HepG2 (cell line): Measurements from ENCODE around the gene ABCB9. TPM values are rescaled to one million over a fixed set of nuclear protein-coding genes. Genes with fewer than 3 reads are reported as not detected.

ENCODE experiments used
- AGO2 ChIP-seq: fragments of 200-400 bp; formaldehyde crosslinking; optimal IDR thresholded peaks from 2 replicates; pipeline ENCODE3; 2017; ENCODE audit warnings: mild to moderate bottlenecking, low read depth, low read length, moderate library complexity
- CEBPB ChIP-seq: IDR thresholded peaks from 2 replicates; pipeline ENCODE4 v1.6.1; 2011; ENCODE audit warnings: low read depth, low read length, improper control_type of control experiment, borderline replicate concordance
- DR1 ChIP-seq: sonication (generic); formaldehyde crosslinking; IDR thresholded peaks from 2 replicates; pipeline ENCODE4 v1.8.0; 2021; ENCODE audit warnings: mild to moderate bottlenecking, missing genetic modification reagents, inconsistent platforms
- ELF3 ChIP-seq: IDR thresholded peaks from 2 replicates; pipeline ENCODE4 v1.6.1; 2016; ENCODE audit warnings: missing genetic modification reagents, missing compliant biosample characterization
- ETV5 ChIP-seq: IDR thresholded peaks from 2 replicates; pipeline ENCODE4 v1.6.1; 2018; ENCODE audit warnings: missing biosample characterization, missing genetic modification reagents, inconsistent platforms, borderline replicate concordance
- HDAC1 ChIP-seq: sonication (generic); formaldehyde crosslinking; IDR thresholded peaks from 2 replicates; pipeline ENCODE4 v1.5.1; 2020; ENCODE audit warnings: mild to moderate bottlenecking, missing genetic modification reagents
- HNF4A ChIP-seq: sonication (generic); formaldehyde crosslinking; IDR thresholded peaks from 2 replicates; pipeline ENCODE4 v1.4.0; 2020; ENCODE audit warnings: missing genetic modification reagents
- HNRNPLL ChIP-seq: fragments of 200-400 bp; formaldehyde crosslinking; IDR thresholded peaks from 2 replicates; pipeline ENCODE4 v1.6.1; 2017; ENCODE audit warnings: mild to moderate bottlenecking, low read depth, low read length; ENCODE audit not compliant: poor library complexity, severe bottlenecking
- KLF6 ChIP-seq: IDR thresholded peaks from 2 replicates; pipeline ENCODE4 v1.8.0; 2016; ENCODE audit warnings: missing biosample characterization, missing genetic modification reagents
- MAZ ChIP-seq, 2 experiments: sonication (generic) in 1 of 2; formaldehyde crosslinking in 1 of 2; IDR thresholded peaks; 2 replicates each; pipeline versions ENCODE4 v1.5.0 to v1.6.1; 2012 to 2020; ENCODE audit warnings: low read depth in 2 of 2, mild to moderate bottlenecking in 2 of 2, borderline replicate concordance in 1 of 2, improper control_type of control experiment in 1 of 2, low read length in 1 of 2, missing genetic modification reagents in 1 of 2, moderate library complexity in 1 of 2
- MIER3 ChIP-seq: IDR thresholded peaks from 2 replicates; pipeline ENCODE4 v1.6.1; 2016; ENCODE audit warnings: missing compliant biosample characterization, borderline replicate concordance
- NCOA2 ChIP-seq: sonication (generic); formaldehyde crosslinking; IDR thresholded peaks from 2 replicates; pipeline ENCODE4 v1.8.0; 2022; ENCODE audit warnings: inconsistent platforms
- NFKB2 ChIP-seq: sonication (generic); formaldehyde crosslinking; IDR thresholded peaks from 2 replicates; pipeline ENCODE4 v1.4.0; 2020; ENCODE audit warnings: missing genetic modification reagents, borderline replicate concordance
- NR2C2 ChIP-seq: sonication (generic); formaldehyde crosslinking; IDR thresholded peaks from 2 replicates; pipeline ENCODE4 v1.4.0; 2020; ENCODE audit warnings: missing genetic modification reagents, mild to moderate bottlenecking, moderate library complexity, borderline replicate concordance
- RAD21 ChIP-seq: fragments of 450-650 bp; formaldehyde crosslinking; IDR thresholded peaks from 2 replicates; pipeline ENCODE4 v1.5.0; 2020; ENCODE audit warnings: mild to moderate bottlenecking
- RFXANK ChIP-seq: IDR thresholded peaks from 2 replicates; pipeline ENCODE4 v1.6.1; 2016
- RXRA ChIP-seq: sonication (generic); formaldehyde crosslinking; IDR thresholded peaks from 2 replicates; pipeline ENCODE4 v1.5.1; 2020; ENCODE audit warnings: missing genetic modification reagents
- SALL2 ChIP-seq: sonication (generic); formaldehyde crosslinking; IDR thresholded peaks from 2 replicates; pipeline ENCODE4 v1.8.1; 2023; ENCODE audit warnings: mild to moderate bottlenecking, missing genetic modification reagents, inconsistent platforms
- SAP130 ChIP-seq: IDR thresholded peaks from 2 replicates; pipeline ENCODE4 v1.6.1; 2016; ENCODE audit warnings: low read depth
- SPEN ChIP-seq: sonication (generic); formaldehyde crosslinking; IDR thresholded peaks from 2 replicates; pipeline ENCODE4 v1.5.1; 2020; ENCODE audit warnings: low read depth, mild to moderate bottlenecking, missing genetic modification reagents
- ZBTB21 ChIP-seq: sonication (generic); formaldehyde crosslinking; IDR thresholded peaks from 2 replicates; pipeline ENCODE4 v1.4.0; 2020; ENCODE audit warnings: missing genetic modification reagents
- ZKSCAN8 ChIP-seq: IDR thresholded peaks from 2 replicates; pipeline ENCODE4 v1.6.1; 2016; ENCODE audit warnings: borderline replicate concordance, missing genetic modification reagents, missing compliant biosample characterization
- ZNF205 ChIP-seq: IDR thresholded peaks from 2 replicates; pipeline ENCODE4 v1.6.1; 2018; ENCODE audit warnings: missing biosample characterization, missing genetic modification reagents
- ZNF317 ChIP-seq: sonication (generic); formaldehyde crosslinking; IDR thresholded peaks from 2 replicates; pipeline ENCODE4 v1.5.0; 2020; ENCODE audit warnings: mild to moderate bottlenecking, missing genetic modification reagents
- ZNF331 ChIP-seq: sonication (generic); formaldehyde crosslinking; IDR thresholded peaks from 2 replicates; pipeline ENCODE4 v1.4.0; 2020; ENCODE audit warnings: missing genetic modification reagents
- ZNF691 ChIP-seq: sonication (generic); formaldehyde crosslinking; IDR thresholded peaks from 2 replicates; pipeline ENCODE4 v1.4.0; 2020; ENCODE audit warnings: missing genetic modification reagents, low read depth, mild to moderate bottlenecking, borderline replicate concordance
- ZNF713 ChIP-seq: sonication (generic); formaldehyde crosslinking; IDR thresholded peaks from 2 replicates; pipeline ENCODE4 v1.4.0; 2020; ENCODE audit warnings: mild to moderate bottlenecking, missing genetic modification reagents
- ZNF792 ChIP-seq: IDR thresholded peaks from 2 replicates; pipeline ENCODE4 v1.6.1; 2016
- ZSCAN22 ChIP-seq: sonication (generic); formaldehyde crosslinking; IDR thresholded peaks from 2 replicates; pipeline ENCODE4 v1.4.0; 2020; ENCODE audit warnings: mild to moderate bottlenecking, missing genetic modification reagents
- polyA plus RNA-seq, 8 experiments: library from polyadenylated mRNA; depleted of rRNA in 3 of 8; stranded (reverse) in 7 of 8; unstranded in 1 of 8; fragments of >200 nt; fragmentation: Illumina TruSeq in 4 of 8; extraction: Trizol in 4 of 8; gene quantifications; 2 replicates each; pipeline versions ENCODE4 v1.2.1 to v1.2.3, GENCODE V29; 2011 to 2016; ENCODE audit warnings: low read depth in 4 of 8, missing spikeins in 1 of 8, mixed read lengths in 1 of 8; ENCODE audit not compliant: insufficient read depth in 1 of 8
- total RNA-seq, 5 experiments: library from RNA; depleted of rRNA; stranded (reverse); fragments of >200 nt; fragmentation: Illumina TruSeq; extraction: Trizol; gene quantifications; 2 replicates each; pipeline ENCODE4 v1.2.3, GENCODE V29; 2016; ENCODE audit warnings: low read depth in 1 of 5
- TF ChIP-seq, protein P1 (sequence below): sonication (generic); formaldehyde crosslinking; IDR thresholded peaks from 2 replicates; pipeline ENCODE4 v1.4.0; 2020; ENCODE audit warnings: missing genetic modification reagents
- TF ChIP-seq, protein P2 (sequence below): sonication (generic); formaldehyde crosslinking; IDR thresholded peaks from 2 replicates; pipeline ENCODE4 v1.4.0; 2020; ENCODE audit warnings: mild to moderate bottlenecking, missing genetic modification reagents

ABCB9 gene
- total and polyA plus RNA-seq, 2 of the 13 experiments (the other 11 are each of a cell fraction or from before 2014, with no cell fraction given), result 5.1 to 6.0 TPM

GRCh38 chr12:122974274-122974891 is 8.1 kb upstream of the ABCB9 start (continued):
- TF ChIP-seq HNRNPLL (no peak), ETV5 (CRISPR knock-in tag) (peak; percentile 60), SAP130 (CRISPR knock-in tag) (peak; percentile 88), RXRA (CRISPR knock-in tag) (peak; percentile 96), CEBPB (peak; percentile 62; the same call in 1 of the 2 replicates), ELF3 (CRISPR knock-in tag) (peak; percentile 15), ZNF205 (CRISPR knock-in tag) (0 out of 2 replicates have a peak, but pooled peaks have one; percentile 24), RFXANK (CRISPR knock-in tag) (no peak), SALL2 (CRISPR knock-in tag) (peak; percentile 76), NCOA2 (CRISPR knock-in tag) (peak; percentile 36), AGO2 (no peak), ZNF713 (CRISPR knock-in tag) (no peak), MAZ (IDR thresholded peaks at IDR 0.05; ENCODE audit: borderline replicate concordance, low read depth, low read length) (peak; percentile 80; the same call in 1 of the 2 replicates), MAZ (CRISPR knock-in tag; IDR thresholded peaks at IDR 0.05; ENCODE audit: low read depth) (no peak; the same call in 1 of the 2 replicates), KLF6 (CRISPR knock-in tag) (peak; percentile 60; the same call in 1 of the 2 replicates), ZNF792 (CRISPR knock-in tag) (peak; percentile 39; the same call in 1 of the 2 replicates), ZSCAN22 (CRISPR knock-in tag) (no peak), ZNF331 (CRISPR knock-in tag) (peak; percentile 49), NFKB2 (CRISPR knock-in tag) (peak; percentile 11; the same call in 1 of the 2 replicates), ZKSCAN8 (CRISPR knock-in tag) (0 out of 2 replicates have a peak, but pooled peaks have one; percentile 28), HNF4A (CRISPR knock-in tag) (peak; percentile 64), DR1 (peak; percentile 21), SPEN (CRISPR knock-in tag) (peak; percentile 73), NR2C2 (CRISPR knock-in tag) (peak; percentile 90), ZNF691 (0 out of 2 replicates have a peak, but pooled peaks have one; percentile 10), HDAC1 (CRISPR knock-in tag) (peak; percentile 69), RAD21 (no peak), ZBTB21 (CRISPR knock-in tag) (no peak), ZNF317 (0 out of 2 replicates have a peak, but pooled peaks have one; percentile 15), MIER3 (CRISPR knock-in tag) (peak; percentile 66; the same call in 1 of the 2 replicates)
- TF ChIP-seq, protein P1, sequence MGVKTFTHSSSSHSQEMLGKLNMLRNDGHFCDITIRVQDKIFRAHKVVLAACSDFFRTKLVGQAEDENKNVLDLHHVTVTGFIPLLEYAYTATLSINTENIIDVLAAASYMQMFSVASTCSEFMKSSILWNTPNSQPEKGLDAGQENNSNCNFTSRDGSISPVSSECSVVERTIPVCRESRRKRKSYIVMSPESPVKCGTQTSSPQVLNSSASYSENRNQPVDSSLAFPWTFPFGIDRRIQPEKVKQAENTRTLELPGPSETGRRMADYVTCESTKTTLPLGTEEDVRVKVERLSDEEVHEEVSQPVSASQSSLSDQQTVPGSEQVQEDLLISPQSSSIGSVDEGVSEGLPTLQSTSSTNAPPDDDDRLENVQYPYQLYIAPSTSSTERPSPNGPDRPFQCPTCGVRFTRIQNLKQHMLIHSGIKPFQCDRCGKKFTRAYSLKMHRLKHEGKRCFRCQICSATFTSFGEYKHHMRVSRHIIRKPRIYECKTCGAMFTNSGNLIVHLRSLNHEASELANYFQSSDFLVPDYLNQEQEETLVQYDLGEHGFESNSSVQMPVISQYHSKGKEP (CRISPR knock-in tag), result no peak
- TF ChIP-seq, protein P2, sequence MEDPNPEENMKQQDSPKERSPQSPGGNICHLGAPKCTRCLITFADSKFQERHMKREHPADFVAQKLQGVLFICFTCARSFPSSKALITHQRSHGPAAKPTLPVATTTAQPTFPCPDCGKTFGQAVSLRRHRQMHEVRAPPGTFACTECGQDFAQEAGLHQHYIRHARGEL (CRISPR knock-in tag), result no peak
